HG03066 (cell line): ENCODE results near the gene FAM9A.

Source experiments
- ATAC-seq: cut with Tn5 transposase; IDR thresholded peaks from one replicate; pipeline ENCODE4 v1.9.1; 2021; ENCODE audit warnings: low read depth; ENCODE audit not compliant: unreplicated experiment

The FAM9A gene

GRCh38 chrX:8801041-8801599 lies at the start of gene FAM9A:
Gene FAM9A, minus strand, starts transcription at chrX:8801383. Its CDS starts 1,212 bp downstream, at chrX:8800171.
- ATAC-seq: no peak

GRCh38 chrX:8850478-8850877 lies 49.3 kb upstream of the FAM9A start:
- no peak for ATAC-seq

GRCh38 chrX:8849945-8850344 lies 48.8 kb upstream of the FAM9A start:
- no peak for ATAC-seq

GRCh38 chrX:8849458-8849857 lies 48.3 kb upstream of the FAM9A start:
- no peak for ATAC-seq

GRCh38 chrX:8848911-8849310 lies 47.7 kb upstream of the FAM9A start:
- ATAC-seq: no peak

GRCh38 chrX:8848441-8848840 lies 47.3 kb upstream of the FAM9A start:
- ATAC-seq: no peak

GRCh38 chrX:8847360-8847759 lies 46.2 kb upstream of the FAM9A start:
- ATAC-seq: no peak

- no peak for ATAC-seq
Measured at GRCh38 chrX:8846266-8846665, 45.1 kb upstream of the FAM9A start.

GRCh38 chrX:8845469-8845868 lies 44.3 kb upstream of the FAM9A start:
- ATAC-seq: no peak

GRCh38 chrX:8845060-8845459 lies 43.9 kb upstream of the FAM9A start:
- no peak for ATAC-seq

GRCh38 chrX:8844157-8844556 lies 43.0 kb upstream of the FAM9A start:
- no peak for ATAC-seq

- ATAC-seq: no peak
Measured at GRCh38 chrX:8841911-8842310, 40.7 kb upstream of the FAM9A start.

GRCh38 chrX:8834392-8834791 lies 33.2 kb upstream of the FAM9A start:
- ATAC-seq: no peak

- ATAC-seq: no peak
Measured at GRCh38 chrX:8832582-8833378, 31.6 kb upstream of the FAM9A start.

- ATAC-seq: no peak
Measured at GRCh38 chrX:8823698-8824097, 22.5 kb upstream of the FAM9A start.

- no peak for ATAC-seq
Measured at GRCh38 chrX:8822002-8822401, 20.8 kb upstream of the FAM9A start.

GRCh38 chrX:8820910-8821527 lies 19.8 kb upstream of the FAM9A start:
- no peak for ATAC-seq

- no peak for ATAC-seq
Measured at GRCh38 chrX:8815460-8816065, 14.4 kb upstream of the FAM9A start.

- ATAC-seq: no peak
Measured at GRCh38 chrX:8813036-8813435, 11.9 kb upstream of the FAM9A start.

GRCh38 chrX:8811611-8812010 lies 10.4 kb upstream of the FAM9A start:
- no peak for ATAC-seq

- no peak for ATAC-seq
Measured at GRCh38 chrX:8808661-8809060, 7.5 kb upstream of the FAM9A start.
